Measurements from ENCODE around the gene ATP7B. TPM values are rescaled to one million over a fixed set of nuclear protein-coding genes. Genes with fewer than 3 reads are reported as not detected.
"Not testable (repeated sequence)": the region's sequence is repeated elsewhere in the genome, so short reads cannot be mapped to it uniquely, and the experiment has no call there.

Gene ATP7B
- total RNA-seq = 7.1 TPM
- long read RNA-seq, partial matches to known transcripts = 1 of 4 reads
- long read RNA-seq, other reads (novel, unspliced or antisense) = 3 of 4 reads

DNA sequence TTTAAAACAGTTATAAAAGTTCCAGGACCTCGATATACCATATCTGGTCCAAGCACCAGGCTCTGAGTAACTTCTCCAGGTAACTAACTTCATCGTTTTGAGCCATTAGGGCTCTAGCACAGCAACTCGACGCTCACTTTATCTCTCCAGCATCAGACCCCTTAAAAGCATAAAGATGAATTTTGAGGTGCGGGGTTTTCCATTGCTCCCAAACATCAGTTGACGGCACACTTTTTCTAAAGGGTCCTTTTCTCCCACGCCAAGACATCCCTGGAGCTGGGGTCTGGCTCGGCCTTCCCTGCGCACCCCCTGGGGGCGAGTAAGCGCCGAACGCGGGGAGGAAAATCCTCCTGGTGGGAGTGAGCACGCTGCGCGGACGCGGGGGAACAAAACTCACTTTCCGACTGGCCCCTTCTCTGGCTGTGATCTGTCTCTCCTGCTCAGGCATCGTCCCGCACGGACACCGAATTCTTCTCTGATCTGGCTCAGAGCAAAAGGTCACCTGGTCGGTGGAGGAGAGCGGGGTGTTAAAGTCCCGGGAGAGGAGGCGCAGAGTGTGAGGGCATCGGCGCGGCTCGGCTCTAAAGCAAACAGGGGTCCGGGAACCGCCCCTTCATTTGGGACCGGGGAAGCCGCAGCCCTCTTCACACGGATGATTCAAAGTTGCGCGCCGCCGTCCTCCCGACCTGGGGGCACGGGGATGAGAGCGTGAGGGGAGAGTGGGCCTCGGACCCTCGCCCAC, at the start of gene ATP7B:
Gene ATP7B, minus strand, starts transcription at position 561 of the 742 bp plus-strand sequence. Its CDS starts 113 bp downstream, at position 448.
- DNase-seq (ENCODE audit: low spot score) = no peak

DNA sequence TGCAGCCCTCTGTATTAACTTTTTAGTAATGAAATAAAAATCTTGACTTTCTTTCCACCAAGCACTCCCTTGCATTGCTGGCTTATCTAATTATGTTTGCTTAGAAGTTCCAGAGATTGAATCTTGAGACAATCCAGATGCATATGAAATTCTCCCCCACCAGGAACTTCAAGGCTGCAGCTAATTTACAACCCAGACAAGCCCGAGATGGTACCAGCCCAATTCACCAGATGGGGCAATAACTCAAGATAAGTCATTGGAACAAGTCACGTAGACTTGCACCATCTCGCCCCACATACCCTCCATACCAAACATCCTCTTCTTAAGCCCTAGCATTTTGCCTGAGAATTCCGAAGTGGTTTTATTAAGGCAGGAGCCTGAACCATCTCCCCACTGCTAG, 42.2 kb upstream of the ATP7B start:
- DNase-seq (ENCODE audit: low spot score) = no peak

DNA sequence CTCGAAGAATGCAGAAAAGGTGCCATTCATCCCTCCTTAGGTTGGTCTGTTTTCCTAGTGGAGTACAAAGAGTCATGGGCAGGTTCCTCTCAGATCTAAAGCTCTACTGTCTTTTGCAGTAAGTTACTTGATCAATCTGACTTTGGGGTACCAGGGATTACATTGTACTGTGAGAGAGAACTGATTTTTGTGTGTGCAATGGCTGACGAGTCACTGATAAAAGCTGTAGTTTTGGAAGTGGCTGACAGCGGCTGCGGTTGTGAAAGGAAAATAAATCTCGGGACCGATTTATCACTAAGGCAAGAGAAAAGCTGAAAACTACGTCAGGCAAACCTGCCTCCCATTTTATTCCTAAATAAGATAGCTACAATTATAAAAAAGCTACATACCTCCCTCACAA, 40.1 kb upstream of the ATP7B start:
- DNase-seq (ENCODE audit: low spot score) = no peak

DNA sequence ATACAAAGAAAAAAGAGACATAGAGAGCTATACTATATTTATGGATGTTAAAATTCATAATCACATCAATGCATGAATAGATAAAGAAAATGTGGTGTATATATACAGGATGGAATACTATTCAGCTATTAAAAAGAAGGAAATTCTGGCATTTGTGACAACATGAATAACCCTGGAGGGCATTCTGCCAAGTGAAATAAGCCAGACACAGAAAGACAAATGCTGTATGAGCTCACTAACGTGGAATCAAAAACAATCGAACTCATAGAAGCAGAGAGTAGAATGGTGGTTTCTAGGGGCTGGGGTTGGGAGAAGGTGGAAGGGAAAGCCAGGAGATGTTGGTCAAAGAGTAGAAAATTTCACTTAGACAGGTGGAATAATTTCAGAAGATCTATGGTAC, 37.3 kb upstream of the ATP7B start:
- DNase-seq (ENCODE audit: low spot score) = no peak

DNA sequence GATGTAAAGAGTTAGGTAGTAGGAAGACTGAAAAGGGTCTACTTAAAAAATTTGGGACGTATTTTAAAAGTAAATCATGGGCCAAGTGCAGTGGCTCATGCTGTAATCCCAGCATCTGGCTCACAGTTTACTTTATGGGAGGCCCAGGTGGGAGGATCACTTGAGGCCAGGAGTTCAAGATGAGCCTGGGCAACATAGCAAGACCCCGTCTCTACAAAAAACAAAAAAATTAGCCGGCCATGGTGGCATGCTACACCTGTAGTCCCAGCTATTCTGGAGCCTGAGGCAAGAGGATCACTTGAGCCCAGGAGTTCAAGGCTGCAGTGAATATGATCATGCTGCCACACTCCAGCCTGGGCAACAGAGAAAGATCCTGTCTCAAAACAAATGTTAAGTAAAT, 36.2 kb upstream of the ATP7B start:
- no peak for DNase-seq (ENCODE audit: low spot score)

DNA sequence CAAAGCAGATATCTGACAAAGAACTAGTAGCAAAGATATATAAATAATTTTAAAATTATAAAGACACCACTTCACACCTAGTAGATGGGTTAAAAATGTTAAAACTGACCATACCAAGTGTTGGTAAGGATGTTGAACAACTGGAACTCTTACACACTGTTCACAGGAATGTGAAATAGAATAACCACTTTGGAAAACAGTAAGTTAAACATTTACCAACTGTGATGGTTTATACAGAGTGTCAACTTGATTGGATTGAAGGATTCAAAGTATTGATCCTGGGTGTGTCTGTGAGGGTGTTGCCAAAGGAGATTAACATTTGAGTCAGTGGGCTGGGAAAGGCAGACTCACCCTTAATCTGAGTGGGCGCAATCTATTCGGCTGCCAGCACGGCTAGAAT, 32.4 kb upstream of the ATP7B start:
- DNase-seq (ENCODE audit: low spot score) = no peak

DNA sequence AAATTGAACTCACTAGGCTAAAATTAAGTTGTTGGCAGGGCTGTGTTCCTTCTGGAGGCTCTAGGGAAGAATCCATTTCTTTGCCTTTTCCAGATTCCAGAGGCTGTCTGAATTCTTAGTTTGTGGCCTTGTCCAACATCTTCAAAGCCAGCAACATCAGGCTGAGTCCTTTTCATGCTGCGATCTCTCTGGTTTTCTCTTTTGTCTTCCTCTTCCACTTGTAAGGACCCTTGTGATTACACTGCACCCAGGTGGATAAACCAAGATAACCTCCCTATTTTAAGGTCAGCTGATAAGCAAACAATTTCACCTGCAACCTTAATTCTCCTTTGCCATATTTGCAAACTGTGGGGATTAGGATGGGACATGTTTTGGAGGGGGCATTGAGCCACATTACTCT, 24.8 kb upstream of the ATP7B start:
- no peak for DNase-seq (ENCODE audit: low spot score)

DNA sequence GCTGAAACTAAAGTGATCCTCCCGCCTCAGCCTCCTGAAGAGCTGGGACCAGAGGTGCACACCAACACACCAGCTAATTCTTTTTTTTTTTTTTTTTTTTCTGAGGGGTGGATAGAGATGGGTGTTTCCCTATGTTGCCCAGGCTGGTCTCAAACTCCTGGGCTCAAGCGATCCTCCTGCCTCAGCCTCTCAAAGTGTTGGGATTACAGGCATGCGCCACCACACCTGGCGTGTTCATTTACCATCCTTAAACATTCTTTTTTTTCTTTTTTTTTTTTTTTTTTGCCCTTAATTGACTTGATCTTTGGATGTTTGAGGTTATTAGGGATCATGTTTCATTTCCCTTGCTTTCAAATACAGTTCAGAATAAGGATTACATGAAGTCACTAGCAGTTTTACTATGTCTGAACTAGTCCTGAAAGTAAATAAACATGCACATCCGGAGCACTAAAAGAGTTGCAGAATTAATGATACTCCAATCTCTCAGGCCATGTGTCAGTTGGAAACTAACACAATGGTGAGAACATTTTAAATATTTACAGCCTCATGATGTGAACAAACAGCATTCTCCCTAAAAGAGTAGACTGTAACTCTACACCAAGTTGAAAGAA, 23.5 kb upstream of the ATP7B start:
- no peak for DNase-seq (ENCODE audit: low spot score)

DNA sequence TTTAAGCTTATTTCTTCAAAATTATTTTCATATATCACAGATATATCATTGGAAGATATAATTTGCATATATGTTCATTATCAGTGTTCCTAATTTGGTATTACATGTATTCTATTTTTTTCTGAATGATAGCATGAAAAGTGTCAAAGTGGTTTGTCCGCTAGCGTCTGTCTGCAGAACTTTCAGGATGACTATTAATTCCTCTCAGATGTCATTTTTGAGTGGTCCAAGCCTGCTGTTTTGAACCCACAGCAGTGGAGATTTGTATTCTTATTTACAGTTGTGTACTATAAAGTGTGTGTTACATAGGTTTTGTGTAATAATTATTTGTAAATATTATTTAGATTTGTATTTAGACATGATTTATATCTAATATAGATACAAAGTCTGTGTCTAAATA, 21.8 kb upstream of the ATP7B start:
- DNase-seq (ENCODE audit: low spot score) = no peak

DNA sequence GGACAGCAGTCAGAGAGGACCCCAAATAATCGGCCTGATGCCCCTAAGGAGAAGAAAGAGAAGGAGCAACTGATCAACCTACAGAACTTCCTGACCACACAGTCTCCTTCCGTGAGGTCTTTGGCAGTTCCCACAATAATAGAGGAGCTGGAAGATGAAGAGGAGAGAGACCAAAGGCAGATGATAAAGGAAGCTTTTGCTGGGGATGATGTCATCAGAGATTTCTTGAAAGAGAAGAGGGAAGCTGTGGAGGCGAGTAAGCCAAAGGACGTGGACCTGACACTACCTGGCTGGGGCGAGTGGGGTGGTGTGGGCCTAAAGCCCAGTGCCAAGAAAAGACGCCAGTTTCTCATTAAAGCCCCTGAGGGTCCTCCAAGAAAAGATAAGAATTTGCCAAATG, 19.2 kb upstream of the ATP7B start:
- not testable (repeated sequence) for DNase-seq (ENCODE audit: low spot score)

DNA sequence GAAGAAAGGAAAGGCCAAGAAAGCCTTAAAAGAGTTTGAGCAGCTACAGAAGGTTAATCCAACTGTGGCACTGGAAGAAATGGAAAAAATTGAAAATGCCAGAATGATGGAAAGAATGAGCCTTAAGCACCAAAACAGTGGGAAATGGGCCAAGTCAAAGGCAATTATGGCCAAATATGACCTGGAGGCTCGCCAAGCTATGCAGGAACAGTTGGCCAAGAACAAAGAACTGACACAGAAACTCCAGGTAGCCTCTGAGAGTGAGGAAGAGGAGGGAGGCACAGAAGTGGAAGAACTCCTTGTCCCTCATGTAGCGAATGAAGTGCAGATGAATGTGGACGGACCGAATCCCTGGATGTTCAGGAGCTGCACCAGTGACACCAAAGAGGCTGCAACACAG, 18.3 kb upstream of the ATP7B start:
- no peak for DNase-seq (ENCODE audit: low spot score)

DNA sequence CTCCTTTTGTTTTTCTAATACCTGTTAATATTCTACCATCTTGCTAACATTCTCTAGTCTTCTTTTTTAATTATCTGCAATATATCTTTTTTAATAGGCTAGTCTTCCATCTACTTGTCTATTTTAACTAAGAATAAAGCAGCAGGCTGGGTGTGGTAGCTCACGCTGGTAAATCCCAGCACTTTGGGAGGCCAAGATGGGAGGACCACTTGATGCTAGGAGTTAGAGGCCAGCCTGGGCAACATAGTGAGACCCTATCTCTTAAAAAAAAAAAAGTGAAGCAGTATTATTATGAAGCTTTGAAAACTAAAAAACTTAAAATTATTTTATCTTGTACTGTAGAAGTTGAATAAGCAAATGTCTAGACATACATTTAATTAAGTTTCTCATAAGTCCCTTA, 16.6 kb upstream of the ATP7B start:
- no peak for DNase-seq (ENCODE audit: low spot score)

DNA sequence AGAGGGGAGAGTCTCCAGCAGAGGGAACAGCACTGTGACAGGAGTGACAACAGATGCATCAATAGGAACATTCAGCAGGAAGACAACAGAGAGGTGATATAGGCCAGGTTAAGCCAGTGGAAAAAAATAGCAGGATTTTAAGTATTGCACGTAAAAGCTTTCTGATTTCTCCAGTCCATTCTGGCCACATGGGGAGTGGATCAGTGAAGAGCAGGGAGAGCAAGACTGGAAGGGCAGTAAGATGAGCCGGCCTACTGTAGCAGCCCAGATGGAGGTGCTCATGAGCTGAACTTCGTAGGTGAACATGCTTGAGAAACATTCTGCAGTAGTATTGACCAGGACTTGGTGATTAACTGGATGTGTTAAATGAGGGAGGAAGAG, 15.0 kb upstream of the ATP7B start:
- DNase-seq (ENCODE audit: low spot score) = no peak

DNA sequence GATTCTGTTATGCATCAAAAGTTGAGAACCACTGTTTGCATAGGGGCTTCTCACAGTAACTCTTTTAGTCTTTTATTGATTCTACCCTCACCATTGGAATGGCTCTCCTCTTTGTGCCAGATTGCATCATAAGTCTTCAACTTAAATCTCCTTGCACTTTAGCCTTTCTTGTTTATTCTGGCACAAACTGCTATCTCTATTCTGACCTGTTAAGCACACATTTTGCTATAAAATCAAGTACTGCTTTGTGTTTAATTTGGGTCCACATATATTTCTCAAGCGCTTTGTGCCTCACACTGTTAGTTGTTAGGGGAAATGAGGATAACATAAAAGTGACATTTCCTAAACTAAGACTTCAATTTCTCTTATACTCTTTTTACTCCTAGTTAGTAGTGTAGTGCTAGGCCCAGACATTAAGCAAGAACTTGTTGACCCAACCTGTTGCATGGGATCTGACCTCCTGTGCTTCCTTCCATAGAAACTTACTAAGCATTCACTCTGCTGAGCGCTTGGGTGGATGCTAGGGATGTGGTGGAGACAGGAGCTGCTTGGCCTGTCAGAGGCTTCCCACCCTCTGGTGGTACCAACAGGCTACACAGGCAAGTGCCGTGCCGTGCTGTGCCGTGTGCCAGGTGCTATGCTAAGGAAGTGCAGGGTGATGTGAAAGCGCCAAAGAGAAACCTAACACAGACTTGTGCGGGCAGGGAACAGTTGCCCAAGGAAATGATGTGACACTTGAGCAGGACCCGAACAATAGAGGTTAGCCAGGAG, 14.4 kb upstream of the ATP7B start:
- no peak for DNase-seq (ENCODE audit: low spot score)

DNA sequence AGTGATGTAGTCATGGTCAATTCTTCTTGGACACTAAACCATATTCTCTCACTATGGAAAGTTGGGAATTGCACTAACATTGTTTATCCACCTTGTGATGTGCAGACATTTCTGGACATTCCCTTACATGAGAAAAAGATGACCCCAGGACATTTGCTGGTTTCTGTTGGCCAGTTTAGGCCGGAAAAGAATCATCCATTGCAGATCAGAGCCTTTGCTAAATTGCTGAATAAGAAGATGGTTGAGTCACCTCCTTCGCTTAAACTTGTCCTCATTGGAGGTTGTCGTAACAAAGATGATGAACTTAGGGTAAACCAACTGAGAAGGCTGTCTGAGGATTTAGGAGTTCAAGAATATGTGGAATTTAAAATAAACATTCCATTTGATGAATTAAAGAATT, 13.2 kb upstream of the ATP7B start, which contains the start of gene UTP14C:
Gene UTP14C, plus strand, starts transcription at position 211 of the 400 bp plus-strand sequence. CDS start 4,114 bp downstream, outside the sequence.
- DNase-seq (ENCODE audit: low spot score) = no peak

DNA sequence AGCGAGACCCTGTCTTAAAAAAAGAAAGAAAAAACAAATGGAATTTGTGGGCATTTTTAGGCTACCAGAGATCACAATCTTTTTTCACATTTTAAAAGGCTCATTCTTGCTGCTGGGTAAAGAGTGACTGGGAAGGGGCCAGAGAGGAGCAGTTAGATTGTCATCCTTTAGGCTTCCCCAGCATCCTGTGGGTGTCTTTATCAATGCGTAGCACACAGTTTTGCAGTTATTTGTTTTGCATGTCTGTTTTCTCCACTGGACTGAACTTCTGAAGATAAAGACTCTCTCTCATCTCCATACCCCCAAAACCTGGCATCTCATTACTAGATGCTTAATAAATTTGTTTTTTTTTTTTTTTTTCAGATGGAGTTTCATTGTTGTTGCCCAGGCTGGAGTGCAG, 11.1 kb upstream of the ATP7B start:
- no peak for DNase-seq (ENCODE audit: low spot score)

DNA sequence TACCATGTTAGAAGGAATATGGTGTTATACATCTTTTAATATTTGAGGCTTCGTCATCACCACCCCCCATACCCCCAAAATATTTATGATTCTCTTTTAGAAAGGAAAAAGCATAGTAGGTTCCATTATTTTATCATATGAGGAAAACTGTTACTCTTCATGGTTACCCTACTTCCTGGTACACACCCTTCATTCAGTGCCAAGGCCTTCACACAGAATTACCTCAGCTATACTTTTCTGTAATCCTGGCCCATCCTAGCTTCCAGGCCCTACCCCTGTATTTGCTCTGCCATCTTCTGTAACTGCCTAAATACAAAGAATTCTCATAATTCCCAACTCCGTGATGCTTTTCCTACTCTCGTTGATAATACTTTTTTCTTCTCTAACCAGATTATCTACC, 8.9 kb upstream of the ATP7B start:
- no peak for DNase-seq (ENCODE audit: low spot score)

DNA sequence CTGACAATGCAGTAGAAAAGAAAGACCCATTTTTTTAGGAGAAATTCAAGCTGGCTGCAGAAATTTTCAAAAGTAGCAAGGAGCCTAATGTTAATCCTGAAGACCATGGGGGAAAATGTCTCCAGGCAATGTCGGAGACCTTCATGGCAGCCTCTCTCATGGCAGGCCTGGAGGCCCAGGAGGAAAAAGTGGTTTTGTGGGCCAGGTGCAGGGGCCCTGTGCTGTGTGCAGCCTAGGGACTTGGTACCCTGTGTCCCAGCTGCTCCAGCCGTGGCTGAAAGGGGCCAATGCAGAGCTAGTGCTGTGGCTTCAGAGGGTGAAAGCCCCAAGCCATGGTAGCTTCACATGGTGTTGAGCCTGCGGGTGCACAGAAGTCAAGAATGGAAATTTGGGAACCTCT, 5.0 kb upstream of the ATP7B start:
- DNase-seq (ENCODE audit: low spot score) = no peak

DNA sequence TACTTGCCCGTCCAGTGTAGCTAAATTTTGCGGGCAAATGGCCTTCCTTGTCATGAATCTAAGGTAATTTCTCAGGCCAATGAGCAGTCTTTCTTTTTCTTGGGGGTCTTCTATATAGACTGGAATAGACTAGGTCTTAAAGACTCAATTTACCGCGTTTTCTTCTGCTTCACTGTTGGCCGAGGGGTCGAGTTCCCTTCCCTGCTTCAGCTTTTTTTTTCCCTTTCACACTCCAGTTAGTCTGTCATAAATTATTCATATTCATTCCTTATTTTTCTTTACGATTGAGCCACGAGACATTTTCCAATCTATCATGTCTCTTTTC, 1.2 kb upstream of the ATP7B start:
- no peak for DNase-seq (ENCODE audit: low spot score)

DNA sequence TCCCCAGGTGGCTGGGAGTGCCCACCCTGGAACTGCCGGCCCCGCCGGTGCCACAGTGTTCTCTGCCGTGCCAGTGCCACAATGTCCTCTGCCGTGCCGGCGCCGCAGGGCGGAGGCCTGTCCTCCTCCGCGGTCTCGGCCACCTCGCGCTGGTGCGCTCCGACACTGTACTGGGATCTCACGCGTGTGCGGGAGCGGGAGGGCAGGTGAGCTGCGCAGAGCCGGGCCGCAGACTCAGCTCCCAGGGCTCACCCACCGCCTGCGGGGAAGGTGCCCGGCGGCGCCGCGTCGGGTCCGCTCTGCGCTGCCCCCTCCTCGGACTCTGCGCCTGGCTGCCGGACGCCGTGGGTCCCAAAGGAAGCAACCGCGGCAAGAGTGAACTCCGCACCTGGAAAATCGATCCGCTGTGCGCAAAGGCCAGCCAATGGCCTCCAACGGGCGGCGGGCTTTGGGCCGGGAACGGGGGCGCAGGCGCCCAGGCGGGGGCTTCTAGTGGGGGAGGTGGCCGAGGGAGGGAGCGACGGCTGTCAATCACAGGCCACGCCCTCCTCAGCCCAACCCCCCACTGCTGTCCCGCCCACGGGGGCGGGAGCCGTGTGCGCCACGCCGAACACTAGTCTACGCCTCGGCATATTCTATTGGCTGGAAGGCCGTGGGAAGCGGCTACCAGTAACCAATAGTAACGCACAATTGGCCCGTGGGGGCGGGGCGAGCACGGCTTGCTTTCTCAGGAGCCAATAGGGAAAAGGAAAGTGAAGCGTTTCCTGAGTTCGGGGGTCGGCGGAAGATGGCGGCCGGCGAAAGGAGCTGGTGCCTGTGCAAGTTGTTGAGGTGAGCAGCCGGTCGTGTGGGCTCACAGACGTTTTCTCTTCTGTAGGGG, 622 bp upstream of the ATP7B start, which contains the start of gene ALG11:
Gene ALG11, plus strand, starts transcription at position 767 of the 880 bp plus-strand sequence. Its CDS starts 21 bp downstream, at position 788.
- DNase-seq (ENCODE audit: low spot score) = peak; percentile 99

DNA sequence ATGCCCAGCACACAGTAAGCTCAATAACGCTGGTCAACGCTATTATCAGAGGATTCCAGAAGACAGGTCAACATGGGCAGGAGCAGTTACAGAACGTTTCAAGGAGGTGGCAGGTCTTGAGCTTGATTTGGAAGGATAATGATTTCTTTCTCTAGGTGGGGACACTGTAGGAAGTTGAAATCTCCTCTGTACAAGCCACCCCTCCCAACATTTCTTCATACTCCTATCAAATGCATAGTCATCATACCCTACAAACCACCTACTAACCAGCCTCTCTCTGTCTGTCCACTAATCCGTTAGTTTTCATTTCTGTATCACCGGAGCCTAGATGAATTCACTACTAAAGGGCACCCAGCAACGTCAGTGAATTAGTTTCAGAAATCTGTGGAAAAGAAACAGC, 1.3 kb downstream of the ATP7B start:
- no peak for DNase-seq (ENCODE audit: low spot score)
